RCC 7860 (cell line): Measurements from ENCODE around the gene TSHZ2.
A peak's percentile ranks its signal among the peaks of the same experiment; 100 is the strongest.

ENCODE experiments used
- DNase-seq: peaks from one replicate; pipeline ENCODE4 v3.0.0-alpha.2; 2015; ENCODE audit warnings: low spot score
- FAIRE-seq: peaks from 2 replicates; lab custom pipeline; 2012; peaks lifted over from hg19 to GRCh38; lab: Jason Lieb, UNC

TSHZ2 gene

DNA sequence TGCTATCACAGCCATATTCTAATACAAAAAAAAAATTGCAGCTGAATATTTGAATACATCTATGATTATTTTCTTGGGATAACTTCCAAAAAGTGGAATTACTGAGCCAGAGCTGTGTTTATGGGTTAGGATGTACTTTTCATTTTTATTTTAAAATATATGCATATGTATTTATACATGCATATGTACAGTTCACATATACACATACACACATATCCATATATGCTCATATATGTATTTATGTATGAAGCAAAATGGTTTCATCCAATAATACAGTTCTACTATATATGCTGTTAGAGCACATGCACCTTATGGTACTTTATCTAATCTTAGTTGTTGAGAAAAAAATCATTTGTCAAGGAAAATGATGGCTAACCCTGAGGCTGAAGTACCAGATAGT lies 54.9 kb downstream of the TSHZ2 start:
- no peak for FAIRE-seq
- no peak for DNase-seq

DNA sequence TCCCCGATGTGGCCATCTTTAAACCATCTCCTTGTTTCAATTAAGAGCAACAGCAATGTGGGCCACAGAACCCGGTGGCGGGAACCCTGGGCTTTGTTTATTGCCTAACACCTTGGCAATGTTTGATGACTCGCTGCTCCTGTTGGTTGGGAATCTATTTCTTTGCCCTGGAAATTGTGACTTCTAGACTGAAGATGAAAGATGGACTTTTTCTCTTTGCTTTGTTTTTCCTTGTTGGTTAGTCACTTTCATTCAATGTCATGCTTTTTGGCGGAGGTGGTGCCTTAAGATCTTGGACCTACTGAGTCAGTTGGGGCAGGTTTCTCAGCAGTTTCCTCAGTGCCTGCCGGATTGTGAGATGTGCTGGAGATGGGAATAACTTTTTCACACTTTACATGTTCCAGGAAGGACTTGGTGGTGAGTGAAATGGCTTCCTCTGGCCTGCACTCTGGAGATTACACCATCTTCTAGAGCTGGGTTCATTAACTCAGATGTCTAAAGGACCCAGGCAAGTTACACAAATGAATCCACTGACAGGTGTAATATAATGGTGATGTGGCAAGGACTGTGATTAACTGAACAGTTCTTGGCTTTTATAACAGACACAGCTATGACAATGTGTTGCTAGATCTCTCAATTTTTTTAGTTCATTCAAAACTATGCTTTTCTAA lies 56.3 kb downstream of the TSHZ2 start:
- DNase-seq (no peak), FAIRE-seq (no peak)

DNA sequence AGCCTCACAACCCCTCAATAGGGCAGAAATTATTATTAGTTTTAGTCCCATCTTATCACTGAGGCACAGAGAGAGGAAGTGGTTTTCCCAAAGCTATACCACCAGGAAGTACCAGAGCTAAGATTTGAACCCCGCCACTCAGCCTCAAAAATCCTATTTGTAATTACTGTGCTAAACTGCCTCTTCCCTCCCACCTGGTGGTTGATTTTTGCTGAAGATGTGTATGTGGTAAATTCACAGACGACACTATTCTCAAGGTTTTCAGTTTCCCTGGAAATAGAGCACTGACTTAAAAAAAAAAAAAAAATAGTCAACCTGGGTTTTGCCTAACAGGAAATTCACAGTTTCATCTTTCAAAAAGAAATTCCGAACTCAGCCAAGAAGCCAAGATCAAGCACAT lies 57.9 kb downstream of the TSHZ2 start:
- FAIRE-seq (no peak), DNase-seq (no peak)

DNA sequence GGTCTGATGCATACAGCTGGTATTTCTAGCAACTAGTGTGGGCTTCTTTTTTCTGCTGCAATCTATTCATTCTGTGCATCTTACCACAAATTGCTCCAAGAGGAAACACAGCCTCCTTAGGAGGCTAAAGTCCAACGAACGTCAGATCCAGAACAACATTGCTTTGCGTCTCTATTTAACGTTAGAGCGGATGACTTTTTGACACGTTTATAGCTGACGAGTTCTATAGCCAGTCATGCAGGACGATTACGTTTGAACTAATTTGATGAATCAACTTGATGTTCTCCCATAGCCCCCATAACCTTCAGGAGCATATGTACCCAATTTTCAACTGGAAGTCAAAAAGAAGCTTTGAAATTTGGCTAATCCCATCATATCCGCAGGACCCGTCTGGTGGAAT lies 59.9 kb downstream of the TSHZ2 start:
- DNase-seq, result no peak
- FAIRE-seq, result no peak

DNA sequence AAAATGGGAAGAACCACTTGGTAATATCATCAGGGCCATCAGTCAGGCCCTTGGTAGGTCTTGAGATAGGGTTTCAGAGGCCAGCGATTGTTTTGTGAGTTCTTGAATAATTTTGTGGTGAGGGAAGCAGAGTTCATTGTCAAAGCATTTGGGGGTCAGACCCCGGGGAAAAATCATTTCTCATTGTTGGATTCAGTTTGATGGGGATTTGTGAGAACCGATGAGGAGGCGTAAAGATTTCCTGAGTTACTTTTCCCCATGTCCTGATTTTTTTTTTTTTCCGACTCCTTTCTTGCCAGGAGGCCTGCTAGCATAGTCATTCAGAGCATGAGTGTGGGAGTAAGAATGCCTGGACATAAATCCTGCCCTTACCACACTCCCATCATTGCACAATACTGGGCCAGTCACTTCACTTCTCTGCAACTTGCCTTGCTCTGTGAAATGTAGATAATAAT lies 60.3 kb downstream of the TSHZ2 start:
- DNase-seq, result peak; percentile 46
- no peak for FAIRE-seq

DNA sequence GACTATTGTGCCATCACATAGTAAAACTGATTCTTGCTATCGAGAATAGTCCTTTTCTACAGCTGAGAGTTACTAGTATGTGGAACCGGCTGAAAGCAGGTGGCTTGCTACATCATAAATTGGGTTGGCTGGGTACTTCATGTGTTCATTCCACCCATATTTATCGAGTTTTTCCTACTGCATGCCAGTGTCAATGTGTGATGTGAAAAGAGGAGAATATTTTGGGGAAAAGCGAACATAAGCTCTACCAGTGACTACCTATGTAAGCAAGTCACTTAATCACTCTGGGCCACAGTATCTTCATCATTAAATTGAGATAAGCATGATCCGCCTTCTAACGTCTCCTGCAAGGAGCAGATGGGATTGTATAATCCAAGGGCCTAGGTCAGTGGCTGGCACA lies 61.0 kb downstream of the TSHZ2 start:
- no peak for DNase-seq
- FAIRE-seq, result no peak

DNA sequence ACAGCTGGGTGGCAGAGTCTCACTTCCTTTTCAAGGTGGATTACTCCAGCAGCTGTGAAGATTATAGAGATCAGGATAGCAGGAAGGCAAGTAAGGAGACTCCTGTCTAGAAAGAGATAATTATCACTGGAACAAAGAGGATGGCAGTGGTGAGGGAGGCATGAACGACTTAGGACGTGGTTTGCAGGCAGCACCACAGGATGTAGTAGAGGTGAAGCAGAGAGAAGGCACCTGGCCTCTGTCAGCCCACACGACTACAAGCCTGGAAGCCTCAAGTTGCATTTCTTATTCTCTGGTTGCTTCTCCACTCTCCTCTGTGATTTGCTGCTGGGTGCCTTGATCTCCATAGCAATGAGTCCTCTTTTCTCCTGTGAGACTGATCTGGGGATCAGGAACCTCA lies 62.7 kb downstream of the TSHZ2 start:
- FAIRE-seq, result no peak
- no peak for DNase-seq

DNA sequence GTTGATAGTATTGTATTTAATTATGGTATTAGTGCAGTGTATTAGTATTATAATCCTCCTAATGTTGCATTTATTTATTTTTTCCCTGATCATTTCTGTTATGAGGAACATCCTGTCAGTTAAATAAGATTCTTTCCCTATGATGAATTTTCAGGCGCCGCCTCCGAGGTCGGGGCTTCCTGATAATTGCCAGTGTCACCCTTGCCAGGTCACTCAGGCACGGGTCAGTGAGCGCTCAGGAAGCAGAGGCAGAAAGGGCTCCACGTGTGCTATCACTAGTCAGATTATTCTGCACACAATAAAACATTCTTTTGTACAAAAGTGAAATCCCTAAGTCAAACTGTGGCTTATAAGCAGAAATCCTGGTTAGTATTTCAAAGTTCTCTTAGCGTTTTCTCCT lies 64.8 kb downstream of the TSHZ2 start:
- FAIRE-seq (no peak), DNase-seq (peak; percentile 50)

DNA sequence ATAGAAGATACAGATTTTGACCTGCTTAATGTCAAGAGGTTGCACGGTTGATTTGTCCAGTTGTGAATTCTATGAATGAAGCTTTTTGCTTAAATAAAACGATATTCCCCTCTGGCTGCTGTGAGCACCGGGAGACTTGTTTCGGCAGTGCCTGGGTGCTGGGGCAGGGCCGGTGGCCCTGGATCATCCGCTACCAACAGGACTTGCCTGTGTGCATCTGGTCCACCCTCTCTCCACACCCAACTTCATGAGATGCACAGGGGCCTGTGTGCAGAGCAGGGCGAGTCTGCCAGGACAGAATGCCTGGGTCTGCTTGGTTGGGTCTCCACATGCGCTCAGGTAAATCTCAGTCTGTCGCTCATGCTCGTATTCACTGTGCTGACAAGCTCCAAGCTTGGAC lies 65.5 kb downstream of the TSHZ2 start:
- FAIRE-seq (no peak), DNase-seq (no peak)

DNA sequence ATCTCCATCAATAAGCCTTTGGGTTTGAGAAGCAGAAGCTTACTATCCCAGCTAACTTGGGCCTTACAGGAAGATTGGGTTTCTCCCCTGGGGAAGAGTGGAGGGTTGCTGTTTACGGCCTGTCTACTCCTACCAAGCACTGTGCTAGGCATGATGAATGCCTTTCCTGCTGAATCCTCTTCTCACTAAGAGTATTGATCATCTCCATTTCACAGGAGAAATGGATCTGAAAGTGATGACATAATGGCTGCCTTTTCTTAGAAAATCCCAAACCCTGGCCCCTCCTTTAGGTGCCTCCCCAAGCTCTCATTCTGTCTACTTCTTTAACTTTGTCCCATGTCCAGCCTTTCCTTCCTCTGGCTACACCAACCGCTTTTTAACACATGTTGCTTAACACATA lies 66.1 kb downstream of the TSHZ2 start:
- no peak for DNase-seq

DNA sequence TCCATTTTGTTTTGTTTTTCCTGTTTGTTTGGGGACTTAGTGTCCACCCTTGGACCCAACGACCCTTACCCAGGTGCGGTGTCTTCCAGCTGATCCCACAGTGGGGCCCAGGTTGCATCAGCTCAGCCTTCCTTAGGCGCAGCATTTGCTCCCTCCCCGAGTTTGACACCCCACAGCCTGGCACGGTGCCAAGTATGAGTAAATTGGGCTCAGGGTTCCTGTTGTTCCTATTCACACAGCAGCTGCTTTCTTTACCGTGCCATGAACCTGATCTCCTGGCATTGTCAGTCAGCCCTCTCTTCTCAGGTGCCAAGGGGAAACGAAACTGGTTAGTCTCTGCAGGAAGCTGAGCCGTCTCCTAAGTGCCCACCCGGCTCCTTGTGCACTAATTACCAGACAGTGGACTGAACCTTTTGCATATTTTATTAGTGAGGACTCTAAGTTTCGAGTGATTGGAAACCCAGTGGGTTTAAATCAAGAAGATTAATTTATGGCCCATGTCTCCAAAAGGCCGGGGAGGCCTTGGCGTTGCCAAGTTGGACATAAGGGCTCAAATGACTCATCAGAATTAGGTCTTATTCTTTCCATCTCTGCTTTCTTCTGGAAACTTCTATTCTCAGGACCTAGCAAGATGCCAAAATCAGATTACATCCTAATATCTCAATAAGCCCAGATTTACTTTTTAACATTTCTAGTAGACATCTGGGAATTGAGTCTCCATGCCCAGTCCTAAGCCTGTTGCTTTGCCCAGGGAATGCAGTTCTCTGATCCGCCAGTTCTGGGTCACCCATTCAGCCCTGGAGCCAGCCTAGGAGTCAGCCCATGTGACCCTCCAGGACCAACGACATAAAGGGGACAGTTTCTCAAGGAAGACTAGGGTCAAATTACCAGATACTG lies 68.8 kb downstream of the TSHZ2 start:
- no peak for FAIRE-seq
- DNase-seq, result no peak

More for the DNA sequence above, 66.1 kb downstream of the TSHZ2 start:
- no peak for FAIRE-seq

DNA sequence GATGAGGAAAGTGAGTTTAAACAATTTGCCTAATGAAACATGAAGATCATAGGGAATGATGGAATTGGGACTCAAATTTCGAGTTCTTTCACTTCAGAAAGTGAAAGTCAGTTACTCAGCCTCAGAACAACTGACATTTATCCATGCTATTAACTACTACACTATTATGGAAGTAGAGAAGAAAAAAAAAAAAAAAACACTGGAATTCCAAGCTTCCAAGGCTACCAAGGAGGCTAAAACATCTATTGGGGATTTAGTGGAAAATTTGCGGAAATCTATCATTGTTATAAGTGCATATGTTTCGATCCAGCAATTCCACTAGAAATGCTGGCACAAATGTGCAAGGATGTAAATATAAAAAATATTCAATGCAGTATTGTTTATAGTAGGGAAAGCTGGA lies 70.4 kb downstream of the TSHZ2 start:
- FAIRE-seq, result no peak
- no peak for DNase-seq

DNA sequence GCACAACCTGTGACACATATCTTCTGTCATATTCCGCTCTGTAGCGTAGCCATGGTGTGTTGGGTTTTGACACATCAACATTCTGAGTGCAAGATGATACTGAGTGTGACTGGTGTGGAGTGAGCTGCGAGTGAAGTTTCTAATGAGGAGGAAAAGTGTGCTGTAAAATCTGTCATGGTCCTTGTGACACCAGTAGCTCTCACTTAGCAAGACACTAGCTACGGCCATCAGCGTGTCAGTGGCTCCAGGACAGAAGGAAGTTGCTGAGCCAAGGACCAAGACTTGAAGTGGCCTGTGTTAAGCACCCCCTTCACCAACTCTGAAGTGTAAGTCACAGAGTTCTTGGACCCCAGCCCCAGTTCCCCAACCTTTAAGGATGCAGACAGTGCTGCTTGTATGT lies 72.1 kb downstream of the TSHZ2 start:
- FAIRE-seq, result no peak

DNA sequence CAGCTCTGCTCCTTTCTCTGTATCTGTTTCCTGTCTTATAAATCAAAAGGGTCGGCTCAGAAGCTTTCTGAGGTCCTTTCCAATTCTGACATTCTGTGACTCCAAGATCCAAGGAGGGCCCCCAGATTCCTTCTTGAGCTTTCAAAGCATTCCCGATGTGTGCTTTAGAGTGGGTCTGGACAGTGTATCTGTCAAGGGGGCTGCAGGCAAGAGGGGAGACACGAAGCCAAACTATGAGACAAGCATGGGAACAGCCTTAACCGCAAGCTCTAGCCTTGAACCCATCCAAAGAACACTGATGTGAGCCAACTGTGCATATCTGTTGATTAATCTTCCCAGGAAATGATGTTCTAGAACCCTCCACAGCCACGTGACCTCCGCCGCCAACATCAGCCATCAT lies 73.8 kb downstream of the TSHZ2 start:
- no peak for DNase-seq
- no peak for FAIRE-seq

More for the DNA sequence above, 72.1 kb downstream of the TSHZ2 start:
- DNase-seq, result no peak

DNA sequence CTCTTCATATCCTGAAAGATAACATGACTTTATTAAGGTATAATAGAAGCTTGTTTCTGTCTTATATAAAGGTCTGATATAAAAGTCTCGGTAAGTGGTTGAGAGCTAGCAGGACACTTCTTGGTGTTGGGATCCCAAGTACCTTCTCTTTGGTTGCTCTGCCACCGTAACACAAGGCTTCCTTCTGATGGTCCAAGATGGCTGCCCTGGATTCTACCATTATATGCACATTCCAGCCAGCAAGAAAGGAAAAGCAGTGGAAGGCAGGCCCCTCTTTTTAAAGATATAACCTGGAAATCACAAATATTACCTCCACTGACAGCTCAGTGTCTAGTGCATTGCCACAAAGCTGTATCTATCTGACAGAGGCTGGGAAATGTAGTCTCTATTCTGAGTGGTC lies 75.0 kb downstream of the TSHZ2 start:
- DNase-seq (no peak), FAIRE-seq (no peak)

DNA sequence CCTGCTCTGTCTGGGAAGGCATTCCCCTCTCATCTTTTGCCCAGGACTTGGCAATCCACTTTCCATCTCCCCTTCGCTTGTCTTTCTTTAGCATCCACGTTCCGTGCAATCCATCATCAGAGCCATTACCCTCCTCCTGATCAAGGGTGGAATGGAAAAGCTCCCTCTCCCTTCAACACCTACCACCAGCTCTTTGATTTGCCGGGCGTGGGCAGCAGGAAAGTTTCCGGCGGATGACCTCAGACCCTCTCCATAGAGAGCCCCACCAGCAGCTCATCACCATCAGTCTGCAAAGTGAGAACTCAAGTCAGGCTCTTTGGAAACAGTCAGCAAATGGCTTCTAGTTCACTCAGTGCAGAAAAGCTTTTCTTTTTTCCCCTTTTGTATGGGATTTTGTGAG lies 76.2 kb downstream of the TSHZ2 start:
- FAIRE-seq (no peak), DNase-seq (no peak)

DNA sequence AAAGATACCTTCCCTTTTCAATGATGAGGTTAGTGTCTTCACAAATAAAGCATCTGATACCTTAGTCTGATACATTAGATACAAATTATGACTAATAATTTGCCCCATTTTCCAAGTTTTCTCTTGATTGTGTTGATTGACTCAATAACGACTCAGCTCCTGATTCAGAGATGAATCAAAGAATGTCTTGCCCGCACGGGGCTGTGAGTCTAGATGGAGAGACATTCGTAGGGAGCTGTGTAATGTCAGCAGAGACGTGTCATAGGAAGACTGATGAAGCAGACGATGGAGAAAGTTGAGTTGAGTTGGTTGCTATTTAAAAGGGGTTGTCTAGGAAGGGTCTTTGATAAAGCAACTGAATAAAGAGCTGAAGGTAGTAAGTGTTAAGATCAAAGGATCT lies 78.2 kb downstream of the TSHZ2 start:
- no peak for FAIRE-seq
- no peak for DNase-seq

DNA sequence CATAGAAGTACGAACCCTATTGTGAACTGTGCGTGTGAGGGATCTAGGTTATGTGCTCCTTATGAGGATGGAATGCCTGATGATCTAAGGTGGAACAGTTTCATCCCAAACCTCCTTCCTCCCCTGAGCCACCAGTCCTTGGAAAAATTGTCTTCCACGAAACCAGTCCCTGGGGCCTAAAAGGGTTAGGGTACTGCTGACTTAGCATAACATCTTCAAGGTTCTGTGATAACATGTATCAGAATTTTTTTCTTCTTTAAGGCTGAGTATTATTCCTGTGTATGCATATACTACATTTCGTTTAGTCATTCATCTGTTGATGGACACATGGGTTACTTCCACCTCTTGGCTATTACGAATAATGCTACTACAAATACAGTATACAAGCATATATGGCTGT lies 80.2 kb downstream of the TSHZ2 start:
- FAIRE-seq (no peak), DNase-seq (no peak)

DNA sequence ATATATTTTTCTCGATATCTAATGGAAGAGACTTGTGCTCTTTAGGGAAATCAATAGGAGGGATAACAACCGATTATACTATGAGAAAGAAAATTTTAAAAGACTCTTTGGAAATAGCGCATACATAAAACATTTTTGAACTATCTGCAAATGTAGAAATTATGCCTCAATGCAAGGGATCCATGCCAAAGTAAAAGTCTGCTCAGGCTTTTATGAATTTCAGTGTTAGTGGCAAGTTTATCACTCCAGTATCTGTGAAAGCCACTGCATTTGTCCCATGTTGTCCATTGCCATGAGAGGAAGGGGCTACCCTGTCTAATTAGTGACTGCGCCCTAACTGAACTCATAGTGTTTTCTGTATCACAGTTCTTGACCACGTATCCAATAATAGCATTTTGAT lies 81.4 kb downstream of the TSHZ2 start:
- FAIRE-seq (no peak), DNase-seq (no peak)

DNA sequence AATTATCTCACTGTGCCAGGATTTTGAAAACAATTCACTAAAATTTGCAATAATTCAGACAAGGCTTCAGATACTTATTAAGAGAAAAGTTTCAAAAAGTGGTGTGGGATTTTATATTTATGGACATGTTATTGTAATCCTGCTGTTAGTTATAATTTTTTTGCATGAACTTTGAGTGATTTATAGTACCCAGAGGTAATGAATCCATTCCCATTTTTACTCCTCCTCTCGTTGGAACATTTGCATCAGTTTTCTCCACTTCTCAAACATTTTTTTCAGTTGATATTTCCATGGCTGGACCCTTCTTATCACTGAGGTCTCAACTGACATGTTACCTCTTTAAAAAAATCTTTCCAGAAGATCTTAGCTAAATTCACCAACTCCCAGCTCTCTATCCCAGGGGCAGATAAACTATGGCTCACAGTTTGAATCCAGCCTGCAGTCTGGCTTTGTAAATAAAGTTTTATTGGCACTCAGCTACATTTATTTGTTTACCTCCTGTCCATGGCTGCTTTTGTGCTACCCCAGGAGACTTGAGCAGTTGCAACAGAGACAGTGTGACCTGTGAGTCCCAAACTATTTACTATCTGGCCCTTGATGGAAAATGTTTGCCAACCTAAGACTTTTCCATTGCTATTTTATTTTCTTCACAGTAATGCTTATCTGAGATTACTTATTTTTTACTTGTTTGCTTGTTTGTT lies 83.4 kb downstream of the TSHZ2 start:
- FAIRE-seq (no peak), DNase-seq (no peak)

DNA sequence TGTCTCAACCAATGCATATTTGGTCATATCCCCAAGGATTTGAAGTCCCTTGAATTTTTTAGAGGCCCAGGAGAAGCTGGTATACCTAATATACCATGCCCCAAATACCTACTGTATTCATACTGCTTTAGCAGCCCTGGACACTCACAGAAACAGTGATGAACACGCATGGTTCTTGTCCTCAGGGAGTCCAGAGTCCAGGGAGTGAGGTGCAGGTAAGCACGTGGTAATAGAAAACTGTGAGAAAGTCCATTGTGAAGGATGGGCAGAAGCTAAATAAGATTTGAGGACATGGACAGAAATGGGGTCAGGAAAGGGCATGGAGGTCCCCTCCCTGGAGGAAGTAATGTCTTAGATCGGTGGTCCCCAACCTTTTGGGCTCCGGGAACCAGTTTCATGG lies 85.4 kb downstream of the TSHZ2 start:
- DNase-seq, result no peak

DNA sequence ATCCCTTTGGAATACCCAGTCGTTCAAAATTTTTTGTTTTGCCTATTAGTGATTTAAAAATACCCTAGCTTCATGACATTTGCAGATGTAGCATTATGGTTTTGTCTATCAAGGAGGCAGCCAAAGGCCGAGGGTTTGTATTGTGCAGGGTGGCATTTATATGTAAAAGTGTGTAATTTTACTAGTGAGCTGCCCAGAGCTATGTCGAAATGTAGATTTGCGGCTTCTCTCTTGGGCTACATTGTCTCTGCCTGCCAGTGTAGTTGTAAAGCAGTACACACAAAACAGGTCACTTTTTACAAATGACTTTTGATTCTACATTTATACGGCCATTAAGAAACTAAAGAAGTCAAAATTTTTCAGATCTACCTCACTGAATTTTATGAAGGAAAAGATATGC lies 87.7 kb downstream of the TSHZ2 start:
- FAIRE-seq (no peak), DNase-seq (no peak)

More for the DNA sequence above, 85.4 kb downstream of the TSHZ2 start:
- FAIRE-seq, result no peak
